Endothelial cell (in vitro differentiated cells): ENCODE results near the gene OGFR. TPM values are rescaled to one million over a fixed set of nuclear protein-coding genes. Genes with fewer than 3 reads are reported as not detected.

Experiments used
- DNase-seq: peaks from one replicate; pipeline ENCODE4 v3.0.0; 2021; ENCODE audit warnings: low spot score
- H3K27ac Mint-ChIP-seq: one replicate; pipeline ENCODE4 v1.8.0; 2021; ENCODE audit warnings: mixed read lengths, inconsistent platforms; ENCODE audit not compliant: unreplicated experiment
- H3K27me3 Mint-ChIP-seq: one replicate; pipeline ENCODE4 v1.8.0; 2021; ENCODE audit warnings: mild to moderate bottlenecking, moderate library complexity, mixed read lengths, inconsistent platforms; ENCODE audit not compliant: unreplicated experiment
- H3K36me3 Mint-ChIP-seq: one replicate; pipeline ENCODE4 v1.8.0; 2021; ENCODE audit warnings: mild to moderate bottlenecking, low read depth, mixed read lengths, inconsistent platforms; ENCODE audit not compliant: unreplicated experiment
- H3K4me1 Mint-ChIP-seq: one replicate; pipeline ENCODE4 v1.8.0; 2021; ENCODE audit warnings: mild to moderate bottlenecking, mixed read lengths, inconsistent platforms; ENCODE audit not compliant: unreplicated experiment
- H3K4me3 Mint-ChIP-seq: one replicate; pipeline ENCODE4 v1.8.0; 2021; ENCODE audit warnings: mild to moderate bottlenecking, mixed read lengths, inconsistent platforms; ENCODE audit not compliant: unreplicated experiment
- H3K9me3 Mint-ChIP-seq: one replicate; pipeline ENCODE4 v1.8.0; 2021; ENCODE audit warnings: mixed read lengths, inconsistent platforms; ENCODE audit not compliant: unreplicated experiment
- CTCF ChIP-seq: fragments of 200-600 bp; sonication (generic); IDR thresholded peaks from one replicate; pipeline ENCODE4 v1.5.0; 2021; ENCODE audit warnings: antibody characterized with exemption; ENCODE audit not compliant: unreplicated experiment
- total RNA-seq: library from RNA; stranded (reverse); fragmentation: NEBNext Ultra II Directional; extraction: Animal tissue kit (Norgen Biotek cat#: 25700); gene quantifications from one replicate; pipeline ENCODE4 v1.2.1, GENCODE V29; 2021; ENCODE audit not compliant: unreplicated experiment

OGFR gene
- total RNA-seq, 1 donor from 2014 or later = 27.6 TPM

GRCh38 chr20:62817975-62818591, 13.4 kb downstream of the OGFR start:
- Mint-ChIP-seq H3K4me3 (no peak overlapping the region), H3K36me3 (no peaks in the 10 kb centered on the region), H3K27me3 (peaks cover 7% of the 10 kb centered on the region), H3K9me3 (no peaks in the 10 kb centered on the region), H3K27ac (no peak overlapping the region), H3K4me1 (no peaks in the 10 kb centered on the region)
- no peak for TF ChIP-seq CTCF
- DNase-seq = no peak

- Mint-ChIP-seq H3K9me3 (no peaks in the 10 kb centered on the region), H3K4me1 (no peaks in the 10 kb centered on the region), H3K4me3 (no peak overlapping the region), H3K27me3 (peaks cover 8% of the 10 kb centered on the region), H3K27ac (no peak overlapping the region), H3K36me3 (no peaks in the 10 kb centered on the region)
- DNase-seq = no peak
- no peak for TF ChIP-seq CTCF
Observed at GRCh38 chr20:62818592-62819493, 14.2 kb downstream of the OGFR start.

- Mint-ChIP-seq H3K27me3 (peaks cover 8% of the 10 kb centered on the region), H3K27ac (no peak overlapping the region), H3K9me3 (no peaks in the 10 kb centered on the region), H3K36me3 (no peaks in the 10 kb centered on the region), H3K4me1 (no peaks in the 10 kb centered on the region), H3K4me3 (no peak overlapping the region)
- no peak for TF ChIP-seq CTCF
- DNase-seq = no peak
Observed at GRCh38 chr20:62819494-62820174, 15.0 kb downstream of the OGFR start.

- Mint-ChIP-seq H3K36me3 (no peaks in the 10 kb centered on the region), H3K9me3 (no peaks in the 10 kb centered on the region), H3K27me3 (peaks cover 7% of the 10 kb centered on the region), H3K4me3 (no peak overlapping the region), H3K27ac (no peak overlapping the region), H3K4me1 (no peaks in the 10 kb centered on the region)
- no peak for TF ChIP-seq CTCF
- DNase-seq = no peak
Observed at GRCh38 chr20:62820208-62820961, 15.8 kb downstream of the OGFR start.
